Mesendoderm (in vitro differentiated cells): ENCODE measurements around the gene TCEA3. TPM values are rescaled to one million over a fixed set of nuclear protein-coding genes. Genes with fewer than 3 reads are reported as not detected.
A peak's percentile ranks its signal among the peaks of the same experiment; 100 is the strongest.

Experiments
- DNase-seq: peaks from one replicate; pipeline ENCODE4 v3.0.0; 2013
- H2AK5ac ChIP-seq: 2 replicates; pipeline ENCODE4 v1.6.1; 2013; ENCODE audit warnings: low read length, inconsistent platforms
- H2BK120ac ChIP-seq: 2 replicates; pipeline ENCODE4 v1.6.1; 2013; ENCODE audit warnings: low read depth, mild to moderate bottlenecking, low read length, moderate library complexity, mixed read lengths
- H2BK15ac ChIP-seq: replicated peaks from 2 replicates; pipeline ENCODE4 v1.6.1; 2013; ENCODE audit warnings: low read depth, mild to moderate bottlenecking, moderate library complexity
- H2BK5ac ChIP-seq: 2 replicates; pipeline ENCODE4 v1.6.1; 2013; ENCODE audit warnings: low read length, inconsistent platforms
- H3K18ac ChIP-seq: 2 replicates; pipeline ENCODE4 v1.6.1; 2013; ENCODE audit warnings: mild to moderate bottlenecking, low read length, mixed read lengths
- H3K23ac ChIP-seq: one replicate; pipeline ENCODE4 v1.6.1; 2013; ENCODE audit warnings: low read length
- H3K27ac ChIP-seq: 2 replicates; pipeline ENCODE4 v1.5.1; 2013; ENCODE audit warnings: low read depth, mild to moderate bottlenecking, inconsistent platforms, low read length, moderate library complexity
- H3K27me3 ChIP-seq: 2 replicates; pipeline ENCODE4 v1.6.1; 2013; ENCODE audit warnings: low read length, control low read depth, mild to moderate bottlenecking, inconsistent platforms; ENCODE audit not compliant: insufficient read depth, poor library complexity
- H3K36me3 ChIP-seq: 2 replicates; pipeline ENCODE4 v1.6.1; 2013; ENCODE audit warnings: low read length, inconsistent platforms; ENCODE audit not compliant: control insufficient read depth, insufficient read depth
- H3K4ac ChIP-seq: one replicate; pipeline ENCODE4 v1.6.1; 2013; ENCODE audit warnings: low read depth, mild to moderate bottlenecking, low read length, moderate library complexity
- H3K4me1 ChIP-seq: 2 replicates; pipeline ENCODE4 v1.6.1; 2013; ENCODE audit warnings: low read depth, low read length, inconsistent platforms; ENCODE audit not compliant: control insufficient read depth
- H3K4me2 ChIP-seq: 2 replicates; pipeline ENCODE4 v1.6.1; 2013; ENCODE audit warnings: low read length
- H3K4me3 ChIP-seq: 2 replicates; pipeline ENCODE4 v1.5.1; 2013; ENCODE audit warnings: mild to moderate bottlenecking, low read length
- H3K56ac ChIP-seq: one replicate; pipeline ENCODE4 v1.6.1; 2013; ENCODE audit warnings: low read length
- H3K79me1 ChIP-seq: 2 replicates; pipeline ENCODE4 v1.6.1; 2013; ENCODE audit warnings: low read length, inconsistent platforms
- H3K79me2 ChIP-seq: 2 replicates; pipeline ENCODE4 v1.6.1; 2013; ENCODE audit warnings: mild to moderate bottlenecking, low read length; ENCODE audit not compliant: control insufficient read depth, insufficient read depth
- H3K9ac ChIP-seq: 2 replicates; pipeline ENCODE4 v1.6.1; 2013; ENCODE audit warnings: low read length, inconsistent platforms
- H4K5ac ChIP-seq: one replicate; pipeline ENCODE4 v1.6.1; 2013; ENCODE audit warnings: low read length
- H4K8ac ChIP-seq: one replicate; pipeline ENCODE4 v1.6.1; 2013; ENCODE audit warnings: low read depth, mild to moderate bottlenecking, control low read depth, low read length, moderate library complexity
- WGBS: extraction: QIAGEN DNeasy Blood & Tissue Kit; methylation state at CpG from one replicate; pipeline ENCODE4 v1.1.7; 2013; ENCODE audit warnings: low lambda C conversion rate, missing lambda C conversion rate; ENCODE audit not compliant: insufficient coverage; ENCODE audit errors: extremely low coverage; 5-methylcytosine and 5-hydroxymethylcytosine counted together
- polyA plus RNA-seq, 2 experiments: library from polyadenylated mRNA; stranded (reverse); fragments of 200-250 nt; gene quantifications; one replicate each; pipeline ENCODE4 v1.2.3, GENCODE V29; 2013

Gene TCEA3
- 0.17 TPM for polyA plus RNA-seq (2013, experiment 1 of 2)
- 0.17 TPM for polyA plus RNA-seq (2013, experiment 2 of 2)

- no peaks in the 10 kb centered on the region for H3K36me3 ChIP-seq
- no peak within 1 kb of the TSS for H4K8ac ChIP-seq
- peak within 1 kb of the TSS; percentile 68 for H3K9ac ChIP-seq
- peaks cover 16% of the 10 kb centered on the region for H3K27me3 ChIP-seq
- H3K4me2 ChIP-seq, result peak within 1 kb of the TSS; percentile 62
- H3K23ac ChIP-seq, result no peak within 1 kb of the TSS
- no peaks in the 10 kb centered on the region for H3K4me1 ChIP-seq
- WGBS, result no CpG with 5 or more reads among the region's 84 CpGs
- H3K79me1 ChIP-seq, result no peaks in the 10 kb centered on the region
- H2AK5ac ChIP-seq, result no peak within 1 kb of the TSS
- no peak within 1 kb of the TSS for H3K4ac ChIP-seq
- H3K18ac ChIP-seq, result no peak within 1 kb of the TSS
- no peak within 1 kb of the TSS for H3K4me3 ChIP-seq
- H3K27ac ChIP-seq, result no peak within 1 kb of the TSS
- H2BK15ac ChIP-seq, result no peak within 1 kb of the TSS
- peak; percentile 40 for DNase-seq
- no peak within 1 kb of the TSS for H4K5ac ChIP-seq
- H3K79me2 ChIP-seq, result no peaks in the 10 kb centered on the region
- H2BK120ac ChIP-seq, result no peak within 1 kb of the TSS
- H2BK5ac ChIP-seq, result no peak within 1 kb of the TSS
- H3K56ac ChIP-seq, result peak within 1 kb of the TSS; percentile 66
Observed at GRCh38 chr1:23424293-23425192, at the start of gene TCEA3. Gene TCEA3 (minus strand): TSS chr1:23424748. CDS start chr1:23424633, 115 bp downstream.

- Histone ChIP-seq H3K56ac (no peak overlapping the region), H3K4me1 (no peaks in the 10 kb centered on the region), H3K23ac (no peak overlapping the region), H3K4me2 (no peak overlapping the region), H3K9ac (no peak overlapping the region), H3K27me3 (no peaks in the 10 kb centered on the region), H4K5ac (no peak overlapping the region), H3K4ac (no peak overlapping the region), H3K36me3 (no peaks in the 10 kb centered on the region), H3K27ac (no peak overlapping the region), H3K79me2 (peaks cover 26% of the 10 kb centered on the region), H2BK120ac (no peak overlapping the region), H2AK5ac (no peak overlapping the region), H4K8ac (no peak overlapping the region), H2BK5ac (no peak overlapping the region), H3K18ac (no peak overlapping the region), H3K4me3 (no peak overlapping the region), H2BK15ac (no peak overlapping the region), H3K79me1 (peaks cover 30% of the 10 kb centered on the region)
- no peak for DNase-seq
- WGBS, result no CpG with 5 or more reads among the region's 6 CpGs
Observed at GRCh38 chr1:23473037-23473800, 48.7 kb upstream of the TCEA3 start.

- no peak overlapping the region for H3K56ac ChIP-seq
- H4K8ac ChIP-seq, result no peak overlapping the region
- H3K4me2 ChIP-seq, result no peak overlapping the region
- no peaks in the 10 kb centered on the region for H3K4me1 ChIP-seq
- H4K5ac ChIP-seq, result no peak overlapping the region
- no CpG with 5 or more reads among the region's 5 CpGs for WGBS
- H2BK15ac ChIP-seq, result no peak overlapping the region
- H3K9ac ChIP-seq, result no peak overlapping the region
- no peak overlapping the region for H3K4me3 ChIP-seq
- no peak overlapping the region for H3K27ac ChIP-seq
- H3K36me3 ChIP-seq, result no peaks in the 10 kb centered on the region
- no peak overlapping the region for H3K4ac ChIP-seq
- no peak overlapping the region for H3K23ac ChIP-seq
- H3K18ac ChIP-seq, result no peak overlapping the region
- H2BK120ac ChIP-seq, result no peak overlapping the region
- no peak overlapping the region for H2BK5ac ChIP-seq
- H3K79me2 ChIP-seq, result peaks cover 25% of the 10 kb centered on the region
- peaks cover 30% of the 10 kb centered on the region for H3K79me1 ChIP-seq
- no peak overlapping the region for H2AK5ac ChIP-seq
- no peak for DNase-seq
- no peaks in the 10 kb centered on the region for H3K27me3 ChIP-seq
Observed at GRCh38 chr1:23472351-23473036, 47.9 kb upstream of the TCEA3 start.

GRCh38 chr1:23471473-23472075 lies 47.0 kb upstream of the TCEA3 start:
- no peak overlapping the region for H4K5ac ChIP-seq
- no peak overlapping the region for H3K9ac ChIP-seq
- no peak overlapping the region for H3K27ac ChIP-seq
- no peak overlapping the region for H2BK15ac ChIP-seq
- no peak overlapping the region for H2BK5ac ChIP-seq
- no peaks in the 10 kb centered on the region for H3K36me3 ChIP-seq
- H3K18ac ChIP-seq, result no peak overlapping the region
- H2AK5ac ChIP-seq, result no peak overlapping the region
- H3K79me1 ChIP-seq, result peaks cover 27% of the 10 kb centered on the region
- no peaks in the 10 kb centered on the region for H3K27me3 ChIP-seq
- no peak overlapping the region for H3K56ac ChIP-seq
- H3K4ac ChIP-seq, result no peak overlapping the region
- H3K79me2 ChIP-seq, result peaks cover 23% of the 10 kb centered on the region
- H3K23ac ChIP-seq, result no peak overlapping the region
- DNase-seq, result no peak
- no peak overlapping the region for H4K8ac ChIP-seq
- WGBS, result no CpG with 5 or more reads among the region's 4 CpGs
- H3K4me2 ChIP-seq, result no peak overlapping the region
- no peak overlapping the region for H3K4me3 ChIP-seq
- no peaks in the 10 kb centered on the region for H3K4me1 ChIP-seq
- H2BK120ac ChIP-seq, result no peak overlapping the region

GRCh38 chr1:23470282-23471070 lies 45.9 kb upstream of the TCEA3 start:
- no peak overlapping the region for H4K5ac ChIP-seq
- no peak overlapping the region for H3K9ac ChIP-seq
- no peaks in the 10 kb centered on the region for H3K27me3 ChIP-seq
- no peak overlapping the region for H3K4ac ChIP-seq
- no peak overlapping the region for H2BK5ac ChIP-seq
- H3K23ac ChIP-seq, result no peak overlapping the region
- no peak overlapping the region for H2AK5ac ChIP-seq
- no peak overlapping the region for H3K27ac ChIP-seq
- no peak overlapping the region for H4K8ac ChIP-seq
- H3K4me2 ChIP-seq, result no peak overlapping the region
- no peak overlapping the region for H2BK120ac ChIP-seq
- H3K36me3 ChIP-seq, result no peaks in the 10 kb centered on the region
- no peaks in the 10 kb centered on the region for H3K4me1 ChIP-seq
- DNase-seq, result no peak
- H3K4me3 ChIP-seq, result no peak overlapping the region
- WGBS, result no CpG with 5 or more reads among the region's 12 CpGs
- no peak overlapping the region for H3K18ac ChIP-seq
- no peak overlapping the region for H3K56ac ChIP-seq
- no peak overlapping the region for H2BK15ac ChIP-seq
- peaks cover 29% of the 10 kb centered on the region for H3K79me1 ChIP-seq
- peaks cover 21% of the 10 kb centered on the region for H3K79me2 ChIP-seq
